Spleen (tissue), 11 donors: Measurements from ENCODE around the gene SLCO2A1. TPM values are rescaled to one million over a fixed set of nuclear protein-coding genes. Genes with fewer than 3 reads are reported as not detected.

Source experiments
- DNase-seq: peaks from one replicate; pipeline ENCODE4 v3.0.0-alpha.2; 2020
- H3K27ac ChIP-seq, 8 donors: fragments of 200-600 bp; sonication (generic) in 7 of 8; 1 replicate in 4 of 8; 2 replicates in 4 of 8; pipeline versions ENCODE4 v1.5.0 to v1.8.0; 2016 to 2021; ENCODE audit warnings: inconsistent platforms in 4 of 8, mild to moderate bottlenecking in 4 of 8, moderate library complexity in 1 of 8
- H3K27me3 ChIP-seq, 7 donors: fragments of 200-600 bp; sonication (generic) in 6 of 7; replicated peaks in 1 of 7; 1 replicate in 4 of 7; 2 replicates in 3 of 7; pipeline versions ENCODE4 v1.5.0 to v1.8.0; 2016 to 2021; ENCODE audit warnings: inconsistent platforms in 3 of 7, mild to moderate bottlenecking in 1 of 7
- H3K36me3 ChIP-seq, 6 donors: fragments of 200-600 bp; sonication (generic) in 5 of 6; 1 replicate in 4 of 6; 2 replicates in 2 of 6; pipeline versions ENCODE4 v1.5.0 to v1.8.0; 2016 to 2021; ENCODE audit warnings: inconsistent platforms in 2 of 6
- H3K4me1 ChIP-seq, 6 donors: fragments of 200-600 bp; sonication (generic) in 5 of 6; 1 replicate in 3 of 6; 2 replicates in 3 of 6; pipeline versions ENCODE4 v1.5.0 to v1.8.0; 2016 to 2021; ENCODE audit warnings: inconsistent platforms in 3 of 6
- H3K4me3 ChIP-seq, 8 donors: fragments of 200-600 bp; sonication (generic) in 7 of 8; 1 replicate in 4 of 8; 2 replicates in 4 of 8; pipeline versions ENCODE4 v1.5.0 to v1.8.0; 2016 to 2021; ENCODE audit warnings: inconsistent platforms in 4 of 8, mild to moderate bottlenecking in 4 of 8, moderate library complexity in 2 of 8
- H3K9me3 ChIP-seq, 8 donors: fragments of 200-600 bp; sonication (generic) in 7 of 8; 1 replicate in 4 of 8; 2 replicates in 4 of 8; pipeline versions ENCODE4 v1.5.0 to v1.8.0; 2016 to 2021; ENCODE audit warnings: inconsistent platforms in 4 of 8
- CTCF ChIP-seq, 11 experiments: fragments of 200-600 bp in 7 of 11; fragments of 450-650 bp in 4 of 11; sonication (generic) in 4 of 11; IDR thresholded peaks in 8 of 11; conservative IDR thresholded peaks in 3 of 11; 1 replicate in 7 of 11; 2 replicates in 4 of 11; pipeline versions ENCODE4 v1.4.0 to v1.8.0; 2016 to 2021; ENCODE audit warnings: antibody characterized with exemption in 11 of 11, inconsistent platforms in 4 of 11, mild to moderate bottlenecking in 1 of 11
- POLR2A ChIP-seq, 3 donors: fragments of 450-650 bp; IDR thresholded peaks; one replicate each; pipeline ENCODE4 v1.5.1; 2017; ENCODE audit warnings: antibody characterized with exemption in 3 of 3, mild to moderate bottlenecking in 1 of 3
- POLR2AphosphoS5 ChIP-seq, 3 donors: sonication (generic); formaldehyde crosslinking; IDR thresholded peaks; one replicate each; pipeline ENCODE4 v1.5.1; 2017; ENCODE audit warnings: antibody characterized with exemption in 3 of 3
- WGBS, 5 donors: extraction: QIAGEN DNeasy Blood & Tissue Kit in 3 of 5; methylation state at CpG; one replicate each; pipeline versions ENCODE4 v1.1.5 to v1.1.7; 2013 to 2018; 5-methylcytosine and 5-hydroxymethylcytosine counted together
- intact Hi-C: fragments of 100-400 bp; cut with DNase I; formaldehyde crosslinking; loops from one replicate; pipeline ENCODE4 v1.15.0; 2023; ENCODE audit warnings: low total_unique reads
- polyA plus RNA-seq, 3 donors: library from polyadenylated mRNA; stranded (reverse); fragments of 200-250 nt; gene quantifications; one replicate each; pipeline ENCODE4 v1.2.1, GENCODE V29; 2013
- total RNA-seq, 7 donors: library from RNA; depleted of rRNA in 3 of 7; stranded (reverse); fragments of >200 nt in 3 of 7; fragmentation: NEBNext Ultra II Directional in 4 of 7; extraction: Animal tissue kit (Norgen Biotek cat#: 25700) in 4 of 7; gene quantifications; one replicate each; pipeline versions ENCODE4 v1.1.0 to v1.2.1, GENCODE V29; 2016 to 2021
- donor health status: healthy with polysubstance abuse.
- donor health status: DM: no; HTN: no; CAD: no; lungs with moderate emphysema.
- donor health status: DM: no; HTN: no; CAD: no.
- donor health status: Bipolar disorder and iron deficiency.
- donor health status: healthy.
- donor health status: DM: no; HTN: no; CAD: no.
- donor health status: DM: yes; HTN: yes; CAD: no.

Gene SLCO2A1
- total and polyA plus RNA-seq, 10 donors: 4.8 to 118 (median 29.8) TPM

GRCh38 chr3:134035836-134036235 lies 6.1 kb upstream of the SLCO2A1 start:
- intact Hi-C loops: no loop called here
- no peak for TF ChIP-seq CTCF (IDR thresholded peaks at IDR 0.05 in 8 of 11, conservative IDR thresholded peaks at IDR 0.05 in 3 of 11)
- no peak for TF ChIP-seq POLR2A (IDR thresholded peaks at IDR 0.05)
- TF ChIP-seq POLR2AphosphoS5 (IDR thresholded peaks at IDR 0.05): no peak

GRCh38 chr3:134034005-134034785 lies 4.5 kb upstream of the SLCO2A1 start:
- H3K4me3 ChIP-seq: no peak overlapping the region
- peaks cover 0 to 39% (median 10%) of the 10 kb centered on the region in 7 donors for H3K27me3 ChIP-seq
- no peaks in the 10 kb centered on the region for H3K9me3 ChIP-seq
- no peak for DNase-seq
- intact Hi-C loops: no loop called here
- peaks cover 0 to 36% (median 19%) of the 10 kb centered on the region in 6 donors for H3K4me1 ChIP-seq
- WGBS, 5 donors: 83 to 92% (median 88%) methylated on average over 6 of the region's 6 CpGs
- no peak overlapping the region for H3K27ac ChIP-seq
- TF ChIP-seq CTCF (IDR thresholded peaks at IDR 0.05 in 8 of 11, conservative IDR thresholded peaks at IDR 0.05 in 3 of 11): no peak
- no peak for TF ChIP-seq POLR2AphosphoS5 (IDR thresholded peaks at IDR 0.05)
- no peak for TF ChIP-seq POLR2A (IDR thresholded peaks at IDR 0.05)
- H3K36me3 ChIP-seq: no peaks in the 10 kb centered on the region

More at GRCh38 chr3:134035836-134036235, 6.1 kb upstream of the SLCO2A1 start:
- Histone ChIP-seq H3K27ac (no peak overlapping the region), H3K9me3 (no peaks in the 10 kb centered on the region), H3K4me3 (no peak overlapping the region), H3K27me3 (peaks cover 0 to 23% (median 0%) of the 10 kb centered on the region in 7 donors), H3K36me3 (no peaks in the 10 kb centered on the region), H3K4me1 (peaks cover 0 to 24% (median 8%) of the 10 kb centered on the region in 6 donors)
- 83 to 97% (median 92%) methylated on average over 8 of the region's 8 CpGs for WGBS, 5 donors
- no peak for DNase-seq

- H3K27me3 ChIP-seq: peaks cover 0 to 46% (median 13%) of the 10 kb centered on the region in 7 donors
- H3K27ac ChIP-seq: no peak overlapping the region
- no peak for DNase-seq
- peaks cover 0 to 35% (median 18%) of the 10 kb centered on the region in 6 donors for H3K4me1 ChIP-seq
- H3K36me3 ChIP-seq: no peaks in the 10 kb centered on the region
- H3K9me3 ChIP-seq: no peaks in the 10 kb centered on the region
- intact Hi-C loops: no loop called here
- 81 to 87% (median 82%) methylated on average over 8 of the region's 8 CpGs for WGBS, 5 donors
- no peak for TF ChIP-seq CTCF (IDR thresholded peaks at IDR 0.05 in 8 of 11, conservative IDR thresholded peaks at IDR 0.05 in 3 of 11)
- no peak for TF ChIP-seq POLR2AphosphoS5 (IDR thresholded peaks at IDR 0.05)
- TF ChIP-seq POLR2A (IDR thresholded peaks at IDR 0.05): no peak
- H3K4me3 ChIP-seq: no peak overlapping the region
Measured at GRCh38 chr3:134033315-134033996, 3.7 kb upstream of the SLCO2A1 start.

- TF ChIP-seq POLR2AphosphoS5 (IDR thresholded peaks at IDR 0.05): no peak
- Histone ChIP-seq H3K4me1 (peaks cover 0 to 32% (median 17%) of the 10 kb centered on the region in 6 donors), H3K36me3 (no peaks in the 10 kb centered on the region), H3K9me3 (no peaks in the 10 kb centered on the region), H3K27ac (no peak overlapping the region), H3K4me3 (no peak overlapping the region), H3K27me3 (peaks cover 0 to 58% (median 13%) of the 10 kb centered on the region in 7 donors)
- no peak for DNase-seq
- intact Hi-C loops: no loop called here
- WGBS, 5 donors: 81 to 89% (median 87%) methylated on average over 2 to 4 of the region's 4 CpGs
Measured at GRCh38 chr3:134031348-134031915, 1.7 kb upstream of the SLCO2A1 start.
